ENCODE data around the gene MYO15A.

The MYO15A gene

DNA sequence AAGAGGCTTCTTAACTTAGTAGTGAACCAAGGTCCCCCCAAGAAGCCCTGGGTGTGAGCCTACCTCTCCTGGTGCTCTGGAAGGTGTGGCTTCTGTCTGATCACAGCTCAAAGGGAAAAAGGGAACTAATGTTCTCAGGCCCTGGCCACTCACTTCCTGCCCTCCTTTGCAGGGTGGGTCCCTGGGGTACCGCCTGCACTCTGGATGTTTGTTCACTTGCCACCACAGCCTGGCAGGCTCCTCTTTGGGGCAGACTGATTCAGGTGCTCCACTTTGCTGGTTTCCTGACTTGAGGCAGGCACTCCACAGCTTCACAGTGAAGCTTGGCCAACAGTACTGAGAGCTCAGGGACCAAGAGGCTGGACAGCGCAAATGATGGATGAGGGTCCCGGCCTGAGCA is 5.9 kb upstream of the MYO15A start:
- no peak for DNase-seq (ENCODE audit: low spot score)

DNA sequence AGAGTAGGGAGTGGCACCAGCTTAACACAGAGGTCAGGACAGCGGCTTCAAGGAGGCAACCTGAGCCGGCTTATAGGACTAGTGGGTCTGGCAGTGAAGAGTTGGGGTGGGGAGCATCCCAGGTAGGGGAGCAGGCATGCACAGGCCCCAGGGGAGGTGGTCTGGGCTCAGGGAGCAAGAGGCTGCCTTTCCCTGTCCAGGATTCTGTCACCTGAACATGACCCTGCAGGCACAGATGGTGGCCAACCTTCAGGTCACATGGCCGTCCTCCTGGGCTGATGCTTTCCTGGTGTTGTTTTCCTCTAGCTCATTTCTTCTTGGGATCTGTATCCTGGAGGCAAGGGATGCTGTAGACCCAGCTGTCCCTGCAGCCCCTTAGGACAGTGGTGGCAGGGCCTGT is 3.5 kb upstream of the MYO15A start:
- DNase-seq (ENCODE audit: low spot score) = no peak

DNA sequence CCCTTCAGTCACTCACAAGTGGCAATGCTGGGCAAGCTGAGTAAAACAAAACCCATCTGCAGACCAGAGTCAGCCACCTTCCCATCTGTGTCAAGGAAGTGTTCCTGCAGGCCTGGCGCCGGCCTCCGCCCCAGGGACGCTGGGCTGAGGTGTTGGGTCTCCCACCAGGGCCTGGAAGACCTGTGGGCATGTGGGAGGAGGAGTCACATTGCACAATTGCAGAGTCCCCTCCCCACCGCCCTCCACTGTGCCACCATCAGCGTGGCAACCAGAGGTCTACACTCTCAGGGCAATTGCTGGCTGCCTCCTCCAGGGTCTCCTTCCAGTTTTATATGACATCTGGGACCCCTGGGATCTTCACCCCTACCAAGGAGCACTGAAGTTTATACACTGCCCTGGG is 3.0 kb upstream of the MYO15A start:
- DNase-seq (ENCODE audit: low spot score) = no peak

DNA sequence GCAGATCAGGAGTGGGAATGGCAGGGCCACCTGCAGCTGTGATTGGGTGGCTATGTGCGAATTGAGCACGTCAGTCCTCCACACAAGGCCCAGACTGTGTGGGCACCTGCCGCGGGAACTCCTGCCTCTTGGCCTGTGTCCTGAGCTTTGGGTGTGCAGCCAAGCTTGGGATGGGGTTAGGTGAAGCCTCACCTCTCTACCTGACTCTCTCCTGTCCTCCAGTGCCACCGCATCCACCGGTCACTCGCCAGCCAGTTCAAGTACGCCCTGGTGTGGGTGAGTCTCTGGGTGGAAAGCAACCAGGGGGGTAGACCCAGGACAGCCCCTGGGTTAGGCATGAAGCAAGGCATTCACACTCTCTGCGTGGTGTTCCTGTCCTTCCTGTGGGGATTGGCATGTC is 2.3 kb upstream of the MYO15A start:
- no peak for DNase-seq (ENCODE audit: low spot score)

DNA sequence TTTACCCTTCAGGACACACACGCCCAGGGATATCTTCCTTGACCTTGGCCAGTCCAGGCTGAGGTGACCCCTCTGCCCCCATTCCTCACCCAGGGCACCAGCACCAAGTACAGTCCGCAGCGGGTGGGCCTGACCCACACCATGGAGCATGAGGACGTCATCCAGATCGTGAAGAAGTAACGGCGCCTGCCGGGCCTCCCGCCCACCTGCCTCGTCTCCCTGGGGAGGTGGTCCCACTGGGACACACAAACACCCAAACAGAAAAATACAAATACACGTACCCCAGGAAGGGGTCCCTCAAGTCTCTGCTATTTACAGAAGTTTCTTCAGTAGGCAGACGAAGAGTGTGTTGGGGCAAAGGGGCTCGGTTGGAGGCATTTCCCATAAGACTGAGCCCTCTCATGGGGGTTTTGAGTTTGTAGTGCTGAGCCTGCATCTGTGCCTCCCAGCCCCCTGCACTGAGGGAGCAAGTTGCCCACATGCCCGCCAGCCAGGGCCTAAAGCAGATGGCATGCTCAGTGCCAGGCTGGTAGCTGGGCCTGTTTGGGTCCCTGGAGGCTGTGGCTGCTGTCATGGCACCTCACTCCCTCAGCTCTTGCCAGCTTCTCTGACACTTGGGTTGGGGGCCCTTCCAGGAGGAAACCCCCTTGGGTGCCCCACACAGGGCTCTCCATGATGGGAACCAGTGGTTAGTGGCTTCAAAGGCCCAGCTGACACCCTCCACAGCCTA is 1.3 kb upstream of the MYO15A start:
- DNase-seq (ENCODE audit: low spot score) = no peak

DNA sequence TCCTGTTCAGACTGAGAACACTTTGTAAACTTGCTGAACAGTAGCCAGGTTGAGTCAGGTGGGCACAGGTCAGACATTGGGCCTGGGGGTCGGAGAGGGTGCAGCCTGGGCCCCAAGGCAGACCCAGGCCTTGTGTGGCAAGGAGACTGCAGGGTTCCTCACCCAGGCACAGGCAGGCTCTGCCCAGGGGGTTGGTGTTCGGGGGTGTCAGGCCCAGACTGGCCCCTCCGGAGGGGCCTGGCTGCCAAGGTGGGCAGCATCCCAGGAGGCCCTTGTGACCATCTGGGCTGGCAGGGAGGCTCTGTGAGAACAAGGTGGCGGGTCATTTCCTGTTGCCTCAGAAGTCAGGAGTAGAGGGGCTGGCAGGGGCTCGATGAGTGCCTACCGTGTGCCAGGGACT is 585 bp upstream of the MYO15A start:
- DNase-seq (ENCODE audit: low spot score) = no peak

DNA sequence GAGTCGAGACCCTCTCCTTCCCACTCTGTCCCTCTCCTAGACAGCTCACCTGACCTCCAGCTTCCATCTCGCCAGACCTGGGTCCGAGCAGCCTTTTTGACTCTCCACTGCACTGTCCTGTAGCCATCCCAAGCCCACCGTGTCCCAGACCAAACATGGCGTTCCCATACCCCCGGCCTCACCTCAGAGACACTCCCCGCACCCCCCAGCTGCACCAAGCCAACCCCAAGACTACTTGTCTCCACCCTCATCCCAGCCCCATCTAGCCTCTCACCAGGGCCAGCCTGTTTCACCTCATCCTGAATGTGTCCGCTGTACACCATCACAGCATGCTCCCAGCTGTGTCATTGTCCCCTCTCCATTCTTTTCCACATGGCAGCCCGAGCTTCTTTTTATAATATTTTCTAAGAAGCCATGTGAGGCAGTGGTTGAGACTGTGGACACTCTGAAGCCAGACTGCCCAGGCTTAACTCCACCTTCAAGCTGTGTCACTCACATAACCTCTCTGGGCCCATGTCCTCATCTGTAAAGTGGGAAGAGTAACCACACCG is 1.5 kb downstream of the MYO15A start:
- DNase-seq (ENCODE audit: low spot score) = no peak

DNA sequence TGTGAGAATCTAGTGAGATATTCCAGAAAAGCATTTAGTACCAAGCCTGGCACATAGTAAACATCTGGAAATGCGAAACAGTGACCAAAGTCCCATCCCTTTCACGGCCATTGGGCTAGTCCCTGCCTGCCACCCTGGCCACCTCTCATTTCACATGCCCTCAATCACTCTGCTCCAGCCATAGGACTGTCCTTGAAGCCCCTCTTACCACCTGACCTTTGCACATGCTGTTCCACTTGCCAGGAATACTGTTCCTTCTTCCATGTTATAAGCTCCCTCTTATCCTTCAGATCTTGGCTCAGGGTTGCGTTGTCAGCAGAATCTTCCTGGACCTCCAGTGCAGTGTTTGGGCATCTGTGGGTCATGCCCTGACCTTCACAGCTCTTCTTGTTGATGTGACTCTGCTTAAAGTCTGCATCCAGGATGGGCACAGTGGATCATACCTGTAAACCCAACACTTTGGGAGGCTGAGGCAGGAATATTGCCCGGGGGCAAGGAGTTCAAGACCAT is 2.1 kb downstream of the MYO15A start:
- DNase-seq (ENCODE audit: low spot score) = no peak

DNA sequence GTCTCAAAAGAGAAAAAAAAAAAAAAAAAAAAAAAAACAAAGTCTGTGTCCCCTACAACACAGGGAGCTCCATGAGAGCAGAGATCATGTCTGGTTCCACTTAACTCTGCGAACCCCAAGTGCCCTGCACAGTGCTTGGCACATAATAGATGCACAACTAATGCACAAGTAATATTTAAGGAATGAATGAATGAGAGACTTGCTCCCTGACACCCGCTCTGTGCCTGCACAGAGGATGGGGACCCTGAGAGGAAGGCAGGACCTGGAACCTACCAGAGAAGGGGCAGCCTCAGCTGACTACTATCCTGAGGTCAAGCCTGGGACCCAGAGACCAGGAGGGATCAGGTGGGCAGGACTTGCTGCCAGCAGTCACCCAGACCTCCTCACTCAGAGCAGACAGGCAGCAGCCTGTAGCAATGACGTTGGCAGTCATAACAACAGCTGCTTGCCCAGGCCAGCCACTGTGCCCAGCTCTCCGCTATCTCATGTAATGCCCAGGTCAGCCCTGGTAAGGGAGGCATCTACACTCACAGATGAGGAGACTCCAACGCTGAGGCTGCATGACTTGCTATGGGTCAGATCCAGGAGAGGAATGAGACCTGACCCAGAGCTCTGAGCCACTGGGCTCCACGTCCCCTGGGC is 2.9 kb downstream of the MYO15A start:
- no peak for DNase-seq (ENCODE audit: low spot score)

DNA sequence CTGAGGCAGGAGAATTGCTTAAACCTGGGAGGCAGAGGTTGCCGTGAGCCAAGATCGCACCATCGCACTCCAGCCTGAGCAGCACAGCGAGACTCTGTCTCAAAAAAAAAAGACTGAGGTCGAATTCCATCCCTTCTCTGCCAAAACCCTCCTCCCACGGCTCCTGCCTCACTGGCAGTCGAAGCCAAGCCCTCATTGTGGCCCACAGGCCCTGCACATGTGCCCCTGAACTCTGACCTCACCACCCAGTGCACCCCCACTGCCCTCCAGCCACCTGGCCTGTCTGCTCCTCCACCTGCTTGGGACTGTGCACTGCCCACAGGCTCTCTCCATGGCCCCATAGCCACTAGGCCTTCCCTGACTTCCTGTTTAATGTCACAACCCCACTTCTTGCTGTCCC is 7.0 kb downstream of the MYO15A start:
- DNase-seq (ENCODE audit: low spot score) = no peak

DNA sequence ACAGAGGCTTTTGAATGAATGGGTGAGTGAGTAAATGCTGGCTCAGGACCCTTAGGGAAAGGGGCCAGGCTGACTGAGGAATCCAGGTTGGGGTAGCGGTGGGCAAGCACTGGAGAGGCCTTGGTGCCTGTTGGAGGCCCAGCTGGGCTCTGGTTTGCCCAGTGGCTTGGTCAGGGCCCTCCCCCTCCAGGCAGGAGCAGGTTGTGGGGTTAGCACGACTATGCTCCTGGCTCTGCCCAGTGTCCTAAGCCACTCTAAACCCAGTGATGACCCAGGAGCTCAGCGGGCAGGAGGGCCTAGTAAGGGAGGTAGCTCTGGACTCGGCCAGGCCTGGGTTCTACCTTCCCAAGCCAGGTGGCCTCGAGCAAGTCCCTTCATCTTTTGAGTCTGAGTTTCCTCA is 7.5 kb downstream of the MYO15A start:
- DNase-seq (ENCODE audit: low spot score) = no peak

DNA sequence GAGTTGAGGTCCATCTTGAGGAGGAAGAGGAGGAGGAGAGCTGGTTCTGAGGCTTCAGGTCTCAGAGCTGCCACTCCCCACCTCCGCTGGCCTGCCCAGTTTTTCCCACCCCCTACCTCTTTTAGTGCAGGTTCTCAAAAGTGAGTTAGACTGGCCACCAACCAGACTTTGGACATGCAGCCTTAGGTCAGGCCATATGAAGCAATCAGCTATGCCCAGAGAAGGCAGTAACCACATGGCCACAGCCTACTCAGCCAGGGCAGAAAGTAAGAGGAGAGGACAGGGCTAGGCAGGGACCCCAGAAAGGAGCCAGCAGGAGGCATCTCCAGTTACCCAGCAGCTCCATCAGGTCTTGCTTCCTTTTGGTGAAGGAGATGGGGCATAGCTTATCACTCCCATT is 9.0 kb downstream of the MYO15A start:
- DNase-seq (ENCODE audit: low spot score) = no peak

DNA sequence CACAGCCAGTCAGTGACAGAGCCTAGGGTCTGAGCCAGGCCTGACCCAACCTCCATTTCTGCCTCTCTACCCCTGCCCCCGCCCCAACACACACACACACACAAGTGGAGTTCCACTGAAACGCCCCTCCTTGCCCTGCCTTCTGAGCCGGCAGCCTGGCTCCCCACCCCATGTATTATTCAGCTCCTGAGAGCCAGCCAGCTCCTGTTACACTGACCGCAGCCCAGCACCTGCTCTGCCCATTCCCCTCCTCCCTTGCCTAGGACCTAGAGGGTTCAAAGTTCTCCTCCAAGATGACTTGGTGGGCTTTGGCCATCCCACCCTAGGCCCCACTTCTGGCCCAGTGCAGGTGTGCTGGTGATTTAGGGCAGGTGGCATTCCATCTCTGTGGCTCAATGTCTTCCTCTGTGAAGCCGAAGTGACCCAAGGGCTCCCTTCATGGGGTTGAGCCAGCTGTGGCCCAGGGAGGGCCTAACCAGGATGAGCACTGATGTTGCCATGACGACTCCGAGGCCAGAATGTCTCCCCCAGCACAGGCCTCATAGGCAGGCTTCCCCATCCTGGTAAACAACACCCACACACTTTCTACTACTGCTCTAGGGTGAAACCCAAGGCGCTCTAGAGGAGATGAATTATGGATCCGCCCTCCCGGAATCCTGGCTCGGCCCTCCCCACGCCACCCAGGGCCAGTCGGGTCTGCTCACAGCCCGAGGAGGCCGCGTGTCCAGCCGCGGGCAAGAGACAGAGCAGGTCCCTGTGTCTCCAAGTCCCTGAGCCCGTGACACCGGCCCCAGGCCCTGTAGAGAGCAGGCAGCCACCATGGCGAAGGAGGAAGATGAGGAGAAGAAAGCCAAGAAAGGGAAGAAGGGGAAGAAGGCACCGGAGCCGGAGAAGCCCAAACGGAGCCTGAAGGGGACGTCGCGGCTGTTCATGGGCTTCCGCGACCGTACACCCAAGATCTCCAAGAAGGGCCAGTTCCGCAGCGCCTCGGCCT is 9.7 kb downstream of the MYO15A start:
- DNase-seq (ENCODE audit: low spot score) = no peak

DNA sequence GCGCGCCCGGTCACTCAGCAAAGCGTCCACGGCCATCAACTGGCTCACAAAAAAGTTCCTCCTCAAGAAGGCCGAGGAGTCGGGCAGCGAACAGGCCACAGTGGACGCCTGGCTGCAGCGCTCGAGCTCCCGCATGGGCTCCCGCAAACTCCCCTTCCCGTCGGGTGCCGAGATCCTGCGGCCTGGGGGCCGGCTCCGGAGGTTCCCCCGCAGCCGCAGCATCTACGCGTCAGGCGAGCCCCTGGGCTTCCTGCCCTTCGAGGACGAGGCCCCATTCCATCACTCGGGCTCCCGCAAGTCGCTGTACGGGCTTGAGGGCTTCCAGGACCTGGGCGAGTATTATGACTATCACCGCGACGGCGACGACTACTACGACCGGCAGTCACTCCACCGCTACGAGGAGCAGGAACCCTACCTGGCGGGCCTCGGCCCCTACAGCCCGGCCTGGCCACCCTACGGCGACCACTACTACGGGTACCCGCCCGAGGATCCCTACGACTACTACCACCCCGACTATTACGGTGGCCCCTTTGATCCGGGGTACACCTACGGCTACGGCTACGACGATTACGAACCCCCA is 10.7 kb downstream of the MYO15A start:
- DNase-seq (ENCODE audit: low spot score) = no peak

DNA sequence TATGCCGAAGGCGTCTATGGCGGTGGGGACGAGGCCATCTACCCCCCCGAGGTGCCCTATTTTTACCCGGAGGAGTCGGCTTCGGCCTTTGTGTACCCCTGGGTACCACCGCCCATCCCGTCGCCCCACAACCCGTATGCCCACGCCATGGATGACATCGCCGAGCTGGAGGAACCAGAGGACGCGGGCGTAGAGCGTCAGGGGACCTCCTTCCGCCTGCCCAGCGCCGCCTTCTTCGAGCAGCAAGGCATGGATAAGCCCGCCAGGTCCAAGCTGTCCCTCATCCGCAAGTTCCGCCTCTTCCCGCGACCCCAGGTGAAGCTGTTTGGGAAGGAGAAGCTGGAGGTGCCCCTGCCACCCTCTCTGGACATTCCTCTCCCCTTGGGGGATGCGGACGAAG is 11.4 kb downstream of the MYO15A start:
- DNase-seq (ENCODE audit: low spot score) = no peak

DNA sequence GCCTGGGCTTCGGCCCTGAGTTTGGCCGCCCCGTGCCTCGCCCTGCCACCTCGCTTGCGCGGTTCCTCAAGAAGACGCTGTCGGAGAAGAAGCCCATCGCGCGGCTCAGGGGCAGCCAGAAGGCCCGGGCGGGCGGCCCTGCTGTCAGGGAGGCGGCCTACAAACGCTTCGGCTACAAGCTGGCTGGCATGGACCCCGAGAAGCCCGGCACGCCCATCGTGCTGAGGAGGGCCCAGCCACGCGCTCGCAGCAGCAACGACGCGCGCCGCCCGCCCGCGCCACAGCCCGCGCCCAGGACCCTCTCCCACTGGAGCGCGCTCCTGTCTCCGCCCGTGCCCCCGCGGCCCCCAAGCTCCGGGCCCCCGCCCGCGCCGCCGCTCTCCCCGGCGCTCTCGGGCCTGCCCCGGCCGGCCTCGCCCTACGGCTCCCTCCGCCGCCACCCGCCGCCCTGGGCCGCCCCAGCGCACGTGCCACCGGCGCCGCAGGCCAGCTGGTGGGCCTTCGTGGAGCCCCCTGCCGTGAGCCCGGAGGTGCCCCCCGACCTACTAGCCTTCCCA is 12.0 kb downstream of the MYO15A start:
- DNase-seq (ENCODE audit: low spot score) = no peak

DNA sequence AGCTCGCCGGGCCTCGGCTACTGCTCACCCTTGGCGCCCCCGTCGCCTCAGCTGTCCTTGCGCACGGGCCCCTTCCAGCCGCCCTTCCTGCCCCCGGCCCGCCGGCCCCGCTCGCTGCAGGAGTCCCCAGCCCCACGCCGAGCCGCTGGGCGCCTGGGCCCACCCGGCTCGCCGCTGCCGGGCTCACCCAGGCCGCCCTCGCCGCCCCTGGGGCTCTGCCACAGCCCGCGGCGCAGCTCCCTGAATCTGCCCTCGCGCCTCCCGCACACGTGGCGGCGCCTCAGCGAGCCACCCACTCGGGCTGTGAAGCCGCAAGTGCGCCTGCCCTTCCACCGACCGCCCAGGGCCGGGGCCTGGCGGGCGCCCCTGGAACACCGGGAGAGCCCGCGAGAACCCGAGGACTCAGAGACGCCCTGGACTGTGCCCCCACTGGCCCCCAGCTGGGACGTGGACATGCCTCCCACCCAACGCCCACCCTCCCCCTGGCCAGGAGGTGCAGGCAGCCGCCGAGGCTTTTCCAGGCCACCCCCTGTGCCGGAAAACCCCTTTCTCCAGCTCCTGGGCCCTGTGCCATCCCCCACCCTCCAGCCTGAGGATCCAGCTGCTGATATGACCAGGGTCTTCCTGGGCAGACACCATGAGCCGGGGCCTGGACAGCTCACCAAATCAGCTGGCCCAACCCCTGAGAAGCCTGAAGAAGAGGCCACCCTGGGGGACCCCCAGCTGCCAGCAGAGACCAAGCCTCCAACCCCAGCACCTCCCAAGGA is 12.8 kb downstream of the MYO15A start:
- DNase-seq (ENCODE audit: low spot score) = no peak

DNA sequence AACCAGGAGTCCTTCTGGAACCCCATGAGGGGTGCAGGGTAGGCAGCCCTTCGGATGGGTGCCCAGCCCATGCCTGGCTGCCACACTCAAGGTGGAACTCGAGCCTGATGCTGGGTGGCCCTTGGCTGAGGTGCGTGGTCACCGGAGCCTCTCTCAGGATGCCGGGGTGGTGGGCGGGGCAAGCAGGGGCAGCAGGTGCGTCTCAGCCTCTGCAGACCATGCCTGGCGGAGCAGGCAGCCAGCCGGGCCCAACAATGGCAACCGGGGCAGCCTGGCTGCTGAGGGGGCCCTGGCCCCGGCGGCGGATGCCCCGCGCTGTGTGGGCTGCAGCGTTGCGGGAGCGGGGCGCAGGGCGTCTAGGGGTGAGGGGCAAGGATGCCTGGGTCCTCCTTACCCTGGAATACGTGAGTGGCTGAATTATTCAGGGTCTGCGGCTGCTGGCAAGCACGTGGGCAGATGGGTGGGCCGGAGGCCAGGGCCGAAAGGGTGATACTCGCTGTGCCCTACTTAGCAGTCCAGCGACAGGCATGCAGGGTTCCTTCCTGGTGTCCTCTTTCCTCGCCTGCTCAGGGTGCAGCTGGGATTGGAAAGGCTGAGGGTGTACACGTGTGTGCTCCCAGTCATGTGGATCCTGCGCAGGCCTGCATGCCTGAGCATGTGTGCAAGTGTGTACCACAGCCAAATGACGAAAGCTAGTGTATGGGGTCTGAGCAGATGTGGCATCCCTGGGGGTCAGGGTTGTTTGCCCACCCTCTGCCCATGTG is 14.6 kb downstream of the MYO15A start:
- DNase-seq (ENCODE audit: low spot score) = no peak

DNA sequence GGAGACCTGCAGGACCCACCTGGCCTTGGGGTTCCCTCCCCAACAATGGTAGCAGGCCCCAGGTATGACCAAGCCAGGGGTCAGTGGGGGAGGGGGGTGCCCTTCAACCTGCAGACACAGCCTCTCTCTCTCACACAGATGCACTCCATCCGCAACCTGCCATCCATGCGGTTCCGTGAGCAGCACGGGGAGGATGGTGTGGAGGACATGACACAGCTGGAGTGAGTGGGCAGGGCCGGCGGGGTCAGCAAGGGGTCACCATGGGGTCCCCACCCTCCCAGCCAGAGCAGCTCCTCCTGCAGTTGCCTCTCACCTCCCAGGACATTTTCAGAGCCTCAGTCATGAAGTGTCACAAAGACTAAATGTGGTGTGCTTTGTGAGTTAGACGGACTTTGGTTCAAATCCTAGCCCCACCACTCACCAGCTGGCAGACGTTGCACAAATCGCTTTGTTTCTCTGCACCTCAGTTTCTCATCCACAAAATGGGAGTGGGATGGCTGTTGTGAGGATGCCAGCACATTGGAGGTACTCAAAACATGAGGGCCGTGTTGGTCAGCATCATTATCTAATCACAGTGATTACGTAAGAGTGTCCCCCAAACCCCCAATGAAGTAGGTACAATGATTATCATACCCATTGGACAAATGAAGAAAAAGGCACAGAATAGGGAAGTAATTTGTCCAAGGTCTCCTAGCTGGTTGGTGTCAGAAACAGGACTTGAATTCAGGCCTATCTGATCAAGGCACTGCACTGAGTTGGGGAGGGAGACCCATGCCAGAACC is 16.0 kb downstream of the MYO15A start:
- DNase-seq (ENCODE audit: low spot score) = no peak
